ENCODE measurements around the gene TRNT1.

The TRNT1 gene

GRCh38 chr3:3179407-3180094, 52.8 kb downstream of the TRNT1 start, which contains the start of gene CRBN:
Gene CRBN, minus strand, starts transcription at chr3:3179691. Its CDS starts 4 bp downstream, at chr3:3179687.
- H3K27ac ChIP-seq (ENCODE audit: low read depth, low read length), result no peak within 1 kb of the TSS
- H3K9me3 ChIP-seq (ENCODE audit: insufficient read depth, low read depth, low read length), result no peaks in the 10 kb centered on the region
- H3K9ac ChIP-seq (ENCODE audit: low read depth, low read length), result peak within 1 kb of the TSS; percentile 94
- 3% methylated on average over 56 of the region's 56 CpGs for WGBS
- peaks cover 11% of the 10 kb centered on the region for H3K36me3 ChIP-seq (ENCODE audit: insufficient read depth, low read length)
- H3K4me1 ChIP-seq (ENCODE audit: insufficient read depth, low read length), result peaks cover 6% of the 10 kb centered on the region; the same call in 1 of the 2 replicates
- 0 out of 2 replicates have a peak, but pooled peaks cover 2% of the 10 kb centered on the region for H3K27me3 ChIP-seq (ENCODE audit: insufficient read depth, low read length)
- H3K4me3 ChIP-seq (ENCODE audit: low read length), result peak within 1 kb of the TSS; percentile 96

- no peak overlapping the region for H3K9ac ChIP-seq (ENCODE audit: low read depth, low read length)
- no peak overlapping the region for H3K27ac ChIP-seq (ENCODE audit: low read depth, low read length)
- peaks cover 2% of the 10 kb centered on the region; the same call in 1 of the 2 replicates for H3K36me3 ChIP-seq (ENCODE audit: insufficient read depth, low read length)
- H3K27me3 ChIP-seq (ENCODE audit: insufficient read depth, low read length), result peaks cover 4% of the 10 kb centered on the region; the same call in 1 of the 2 replicates
- peaks cover 6% of the 10 kb centered on the region; the same call in 1 of the 2 replicates for H3K4me1 ChIP-seq (ENCODE audit: insufficient read depth, low read length)
- no peak overlapping the region for H3K4me3 ChIP-seq (ENCODE audit: low read length)
- no peaks in the 10 kb centered on the region for H3K9me3 ChIP-seq (ENCODE audit: insufficient read depth, low read depth, low read length)
- 73% methylated on average over 9 of the region's 9 CpGs for WGBS
Observed at GRCh38 chr3:3180456-3180855, 53.7 kb downstream of the TRNT1 start.

GRCh38 chr3:3184876-3185275, 58.1 kb downstream of the TRNT1 start:
- Histone ChIP-seq H3K36me3 (ENCODE audit: insufficient read depth, low read length) (no peaks in the 10 kb centered on the region), H3K27me3 (ENCODE audit: insufficient read depth, low read length) (peaks cover 4% of the 10 kb centered on the region; the same call in 1 of the 2 replicates), H3K4me3 (ENCODE audit: low read length) (no peak overlapping the region), H3K4me1 (ENCODE audit: insufficient read depth, low read length) (no peaks in the 10 kb centered on the region), H3K27ac (ENCODE audit: low read depth, low read length) (no peak overlapping the region), H3K9me3 (ENCODE audit: insufficient read depth, low read depth, low read length) (no peaks in the 10 kb centered on the region), H3K9ac (ENCODE audit: low read depth, low read length) (no peak overlapping the region)
- WGBS, result 86% methylated on average over 1 of the region's 2 CpGs

- Histone ChIP-seq H3K27me3 (ENCODE audit: insufficient read depth, low read length) (peaks cover 4% of the 10 kb centered on the region), H3K9ac (ENCODE audit: low read depth, low read length) (no peak overlapping the region)
- 97% methylated on average over 1 of the region's 1 CpG for WGBS
Observed at GRCh38 chr3:3189102-3189727, 62.5 kb downstream of the TRNT1 start.

GRCh38 chr3:3189961-3190360, 63.2 kb downstream of the TRNT1 start:
- Histone ChIP-seq H3K27me3 (ENCODE audit: insufficient read depth, low read length) (no peaks in the 10 kb centered on the region; the same call in 1 of the 2 replicates), H3K4me1 (ENCODE audit: insufficient read depth, low read length) (no peaks in the 10 kb centered on the region), H3K9me3 (ENCODE audit: insufficient read depth, low read depth, low read length) (no peaks in the 10 kb centered on the region), H3K36me3 (ENCODE audit: insufficient read depth, low read length) (no peaks in the 10 kb centered on the region), H3K9ac (ENCODE audit: low read depth, low read length) (no peak overlapping the region), H3K4me3 (ENCODE audit: low read length) (no peak overlapping the region), H3K27ac (ENCODE audit: low read depth, low read length) (no peak overlapping the region)
- 63% methylated on average over 1 of the region's 1 CpG for WGBS

More at GRCh38 chr3:3189102-3189727, 62.5 kb downstream of the TRNT1 start:
- Histone ChIP-seq H3K9me3 (ENCODE audit: insufficient read depth, low read depth, low read length) (no peaks in the 10 kb centered on the region), H3K4me1 (ENCODE audit: insufficient read depth, low read length) (no peaks in the 10 kb centered on the region), H3K36me3 (ENCODE audit: insufficient read depth, low read length) (no peaks in the 10 kb centered on the region), H3K4me3 (ENCODE audit: low read length) (no peak overlapping the region), H3K27ac (ENCODE audit: low read depth, low read length) (no peak overlapping the region)

- Histone ChIP-seq H3K27ac (ENCODE audit: low read depth, low read length) (no peak overlapping the region), H3K4me3 (ENCODE audit: low read length) (no peak overlapping the region), H3K9ac (ENCODE audit: low read depth, low read length) (no peak overlapping the region), H3K9me3 (ENCODE audit: insufficient read depth, low read depth, low read length) (no peaks in the 10 kb centered on the region), H3K27me3 (ENCODE audit: insufficient read depth, low read length) (no peaks in the 10 kb centered on the region; the same call in 1 of the 2 replicates), H3K36me3 (ENCODE audit: insufficient read depth, low read length) (no peaks in the 10 kb centered on the region), H3K4me1 (ENCODE audit: insufficient read depth, low read length) (no peaks in the 10 kb centered on the region)
- 84% methylated on average over 4 of the region's 4 CpGs for WGBS
Observed at GRCh38 chr3:3191675-3192285, 65.0 kb downstream of the TRNT1 start.

GRCh38 chr3:3192286-3192675, 65.5 kb downstream of the TRNT1 start:
- Histone ChIP-seq H3K36me3 (ENCODE audit: insufficient read depth, low read length) (no peaks in the 10 kb centered on the region), H3K27ac (ENCODE audit: low read depth, low read length) (no peak overlapping the region), H3K4me1 (ENCODE audit: insufficient read depth, low read length) (no peaks in the 10 kb centered on the region), H3K27me3 (ENCODE audit: insufficient read depth, low read length) (no peaks in the 10 kb centered on the region; the same call in 1 of the 2 replicates), H3K9ac (ENCODE audit: low read depth, low read length) (no peak overlapping the region), H3K9me3 (ENCODE audit: insufficient read depth, low read depth, low read length) (no peaks in the 10 kb centered on the region), H3K4me3 (ENCODE audit: low read length) (no peak overlapping the region)
- 70% methylated on average over 2 of the region's 2 CpGs for WGBS

GRCh38 chr3:3194861-3195260, 68.1 kb downstream of the TRNT1 start:
- H3K36me3 ChIP-seq (ENCODE audit: insufficient read depth, low read length), result no peaks in the 10 kb centered on the region
- H3K27ac ChIP-seq (ENCODE audit: low read depth, low read length), result no peak overlapping the region
- H3K4me3 ChIP-seq (ENCODE audit: low read length), result no peak overlapping the region
- H3K9me3 ChIP-seq (ENCODE audit: insufficient read depth, low read depth, low read length), result no peaks in the 10 kb centered on the region
- no peaks in the 10 kb centered on the region; the same call in 1 of the 2 replicates for H3K27me3 ChIP-seq (ENCODE audit: insufficient read depth, low read length)
- no peaks in the 10 kb centered on the region for H3K4me1 ChIP-seq (ENCODE audit: insufficient read depth, low read length)
- H3K9ac ChIP-seq (ENCODE audit: low read depth, low read length), result no peak overlapping the region

GRCh38 chr3:3196148-3196861, 69.6 kb downstream of the TRNT1 start:
- H3K9ac ChIP-seq (ENCODE audit: low read depth, low read length), result no peak overlapping the region
- H3K27ac ChIP-seq (ENCODE audit: low read depth, low read length), result no peak overlapping the region
- no peaks in the 10 kb centered on the region for H3K36me3 ChIP-seq (ENCODE audit: insufficient read depth, low read length)
- no peak overlapping the region for H3K4me3 ChIP-seq (ENCODE audit: low read length)
- H3K4me1 ChIP-seq (ENCODE audit: insufficient read depth, low read length), result no peaks in the 10 kb centered on the region
- no peaks in the 10 kb centered on the region for H3K27me3 ChIP-seq (ENCODE audit: insufficient read depth, low read length)
- WGBS, result 55% methylated on average over 6 of the region's 6 CpGs
- no peaks in the 10 kb centered on the region for H3K9me3 ChIP-seq (ENCODE audit: insufficient read depth, low read depth, low read length)

Measured in HUES64 (cell line).